HepG2 (cell line): Measurements from ENCODE around the gene UTS2R. TPM values are rescaled to one million over a fixed set of nuclear protein-coding genes. Genes with fewer than 3 reads are reported as not detected.
A peak's percentile ranks its signal among the peaks of the same experiment; 100 is the strongest.

Source experiments
- BHLHE40 ChIP-seq: IDR thresholded peaks from 2 replicates; pipeline ENCODE4 v1.6.1; 2011; ENCODE audit warnings: low read length, improper control_type of control experiment
- EED ChIP-seq: sonication (generic); formaldehyde crosslinking; IDR thresholded peaks from 2 replicates; pipeline ENCODE4 v1.5.0; 2020; ENCODE audit warnings: mild to moderate bottlenecking, missing genetic modification reagents
- HNRNPL ChIP-seq: fragments of 200-400 bp; formaldehyde crosslinking; IDR thresholded peaks from 2 replicates; pipeline ENCODE4 v1.6.1; 2017; ENCODE audit warnings: mild to moderate bottlenecking, low read depth, low read length
- HOXA3 ChIP-seq: sonication (generic); formaldehyde crosslinking; IDR thresholded peaks from 2 replicates; pipeline ENCODE4 v1.5.0; 2020; ENCODE audit warnings: missing genetic modification reagents
- IRF2 ChIP-seq: IDR thresholded peaks from 2 replicates; pipeline ENCODE4 v1.6.1; 2018; ENCODE audit warnings: missing genetic modification reagents, missing compliant biosample characterization
- KLF16 ChIP-seq, 2 experiments: sonication (generic) in 1 of 2; formaldehyde crosslinking in 1 of 2; IDR thresholded peaks; 2 replicates each; pipeline versions ENCODE4 v1.6.1 to v1.8.0; 2016 to 2023; ENCODE audit warnings: missing genetic modification reagents in 2 of 2, missing compliant biosample characterization in 1 of 2
- LCORL ChIP-seq, 2 experiments: fragments of 450-650 bp in 1 of 2; sonication (generic) in 1 of 2; formaldehyde crosslinking in 1 of 2; IDR thresholded peaks; 2 replicates each; pipeline versions ENCODE4 v1.5.0 to v1.6.1; 2017 to 2020; ENCODE audit warnings: antibody characterized with exemption in 1 of 2, missing genetic modification reagents in 1 of 2
- MTA1 ChIP-seq: sonication (generic); formaldehyde crosslinking; IDR thresholded peaks from 2 replicates; pipeline ENCODE4 v1.4.0; 2020; ENCODE audit warnings: missing genetic modification reagents, mild to moderate bottlenecking, borderline replicate concordance
- NFE2L2 ChIP-seq: fragments of 150-350 bp; IDR thresholded peaks from 2 replicates; pipeline ENCODE4 v1.6.1; 2014; ENCODE audit warnings: low read length
- NFKBIZ ChIP-seq: IDR thresholded peaks from 2 replicates; pipeline ENCODE4 v1.6.1; 2018; ENCODE audit warnings: missing genetic modification reagents, missing compliant biosample characterization
- RARA ChIP-seq: IDR thresholded peaks from 2 replicates; pipeline ENCODE4 v1.6.1; 2016; ENCODE audit warnings: missing genetic modification reagents, missing compliant biosample characterization
- RCOR2 ChIP-seq: IDR thresholded peaks from 2 replicates; pipeline ENCODE4 v1.6.1; 2016; ENCODE audit warnings: missing biosample characterization, missing genetic modification reagents
- SOX6 ChIP-seq, 2 experiments: fragments of 450-650 bp in 1 of 2; sonication (generic) in 1 of 2; formaldehyde crosslinking in 1 of 2; IDR thresholded peaks; 2 replicates each; pipeline versions ENCODE4 v1.4.0 to v1.6.1; 2017 to 2020; ENCODE audit warnings: antibody characterized with exemption in 1 of 2, mild to moderate bottlenecking in 1 of 2, missing genetic modification reagents in 1 of 2
- ZMAT3 ChIP-seq: sonication (generic); formaldehyde crosslinking; conservative IDR thresholded peaks from 2 replicates; pipeline ENCODE4 v1.7.0; 2021; ENCODE audit warnings: missing genetic modification reagents
- ZNF232 ChIP-seq: sonication (generic); formaldehyde crosslinking; IDR thresholded peaks from 2 replicates; pipeline ENCODE4 v1.4.0; 2020; ENCODE audit warnings: missing genetic modification reagents, borderline replicate concordance
- ZNF329 ChIP-seq: sonication (generic); formaldehyde crosslinking; IDR thresholded peaks from 2 replicates; pipeline ENCODE4 v1.9.0; 2021; ENCODE audit warnings: low read depth, mild to moderate bottlenecking, missing genetic modification reagents
- ZNF468 ChIP-seq: sonication (generic); formaldehyde crosslinking; IDR thresholded peaks from 2 replicates; pipeline ENCODE4 v1.8.0; 2022; ENCODE audit warnings: mild to moderate bottlenecking, moderate library complexity, missing genetic modification reagents
- ZNF607 ChIP-seq: sonication (generic); formaldehyde crosslinking; IDR thresholded peaks from 2 replicates; pipeline ENCODE4 v1.5.1; 2020; ENCODE audit warnings: missing genetic modification reagents, mild to moderate bottlenecking, borderline replicate concordance
- ZNF761 ChIP-seq: sonication (generic); formaldehyde crosslinking; conservative IDR thresholded peaks from 2 replicates; pipeline ENCODE4 v1.4.0; 2020; ENCODE audit warnings: mild to moderate bottlenecking, missing genetic modification reagents
- ZNF772 ChIP-seq: sonication (generic); formaldehyde crosslinking; IDR thresholded peaks from 2 replicates; pipeline ENCODE4 v1.5.0; 2020; ENCODE audit warnings: mild to moderate bottlenecking, missing genetic modification reagents
- polyA plus RNA-seq, 8 experiments: library from polyadenylated mRNA; depleted of rRNA in 3 of 8; stranded (reverse) in 7 of 8; unstranded in 1 of 8; fragments of >200 nt; fragmentation: Illumina TruSeq in 4 of 8; extraction: Trizol in 4 of 8; gene quantifications; 2 replicates each; pipeline versions ENCODE4 v1.2.1 to v1.2.3, GENCODE V29; 2011 to 2016; ENCODE audit warnings: low read depth in 4 of 8, missing spikeins in 1 of 8, mixed read lengths in 1 of 8; ENCODE audit not compliant: insufficient read depth in 1 of 8
- total RNA-seq, 5 experiments: library from RNA; depleted of rRNA; stranded (reverse); fragments of >200 nt; fragmentation: Illumina TruSeq; extraction: Trizol; gene quantifications; 2 replicates each; pipeline ENCODE4 v1.2.3, GENCODE V29; 2016; ENCODE audit warnings: low read depth in 1 of 5
- TF ChIP-seq, protein P1 (sequence below): sonication (generic); formaldehyde crosslinking; IDR thresholded peaks from 2 replicates; pipeline ENCODE4 v1.4.0; 2020; ENCODE audit warnings: missing genetic modification reagents, low read depth, mild to moderate bottlenecking, borderline replicate concordance
- TF ChIP-seq, protein P2 (sequence below): sonication (generic); formaldehyde crosslinking; IDR thresholded peaks from 2 replicates; pipeline ENCODE4 v1.4.0; 2020; ENCODE audit warnings: missing genetic modification reagents
- TF ChIP-seq, protein P3 (sequence below): sonication (generic); formaldehyde crosslinking; IDR thresholded peaks from 2 replicates; pipeline ENCODE4 v1.5.1; 2020; ENCODE audit warnings: mild to moderate bottlenecking, missing genetic modification reagents, moderate library complexity

UTS2R gene
- total and polyA plus RNA-seq, 2 of the 13 experiments (the other 11 are each of a cell fraction or from before 2014, with no cell fraction given) = 0.13 to 0.15 TPM

DNA sequence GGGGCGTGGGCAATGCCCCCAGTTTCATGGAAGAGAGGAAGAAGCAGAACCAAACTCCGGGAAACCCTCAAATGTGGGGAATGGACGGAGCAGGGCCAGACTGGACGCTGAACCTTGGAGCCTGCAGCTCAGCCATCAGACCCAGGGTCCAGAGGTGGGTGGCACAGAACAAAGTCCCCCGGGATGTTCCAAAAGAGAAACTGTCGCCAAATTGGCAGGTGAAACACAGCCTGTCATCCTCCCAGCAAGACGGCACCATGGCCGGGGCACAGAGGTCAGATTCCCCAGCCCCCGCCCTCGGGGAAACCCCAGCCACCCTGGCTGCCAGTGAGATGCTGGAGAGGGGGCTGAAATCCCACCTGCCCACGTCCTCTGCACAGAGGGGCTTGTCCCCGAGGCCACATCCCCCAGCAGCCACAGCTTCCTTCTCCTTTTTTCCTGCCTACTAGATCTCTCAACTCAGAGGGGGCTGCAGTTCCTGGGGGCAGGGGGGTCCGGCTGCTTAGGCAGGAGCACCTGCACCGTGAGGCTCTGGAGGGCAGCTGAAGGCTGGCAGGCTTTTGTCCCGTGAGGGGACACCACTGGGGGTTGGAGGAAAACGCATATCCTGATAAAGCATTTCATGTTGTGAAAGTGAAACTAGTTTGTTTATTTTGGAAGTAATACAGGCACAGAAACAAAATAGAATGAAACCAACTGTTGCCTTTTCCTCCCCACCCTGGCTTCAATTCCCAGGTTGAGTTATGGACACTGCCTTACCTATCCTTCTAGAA, 36.8 kb upstream of the UTS2R start (continued):
- no peak; the same call in 1 of the 2 replicates for TF ChIP-seq MTA1 (CRISPR knock-in tag)
- TF ChIP-seq ZNF329 (CRISPR knock-in tag) = no peak
- 0 out of 2 replicates have a peak, but pooled peaks have one; percentile 15 for TF ChIP-seq ZNF232
- peak; percentile 29; the same call in 1 of the 2 replicates for TF ChIP-seq ZNF761
- peak; percentile 56; the same call in 1 of the 2 replicates for TF ChIP-seq BHLHE40
- no peak for TF ChIP-seq NFE2L2
- no peak for TF ChIP-seq RCOR2
- 0 out of 2 replicates have a peak, but pooled peaks have one; percentile 38 for TF ChIP-seq ZNF607 (CRISPR knock-in tag)
- TF ChIP-seq IRF2 = peak; percentile 72
- TF ChIP-seq, protein P1, sequence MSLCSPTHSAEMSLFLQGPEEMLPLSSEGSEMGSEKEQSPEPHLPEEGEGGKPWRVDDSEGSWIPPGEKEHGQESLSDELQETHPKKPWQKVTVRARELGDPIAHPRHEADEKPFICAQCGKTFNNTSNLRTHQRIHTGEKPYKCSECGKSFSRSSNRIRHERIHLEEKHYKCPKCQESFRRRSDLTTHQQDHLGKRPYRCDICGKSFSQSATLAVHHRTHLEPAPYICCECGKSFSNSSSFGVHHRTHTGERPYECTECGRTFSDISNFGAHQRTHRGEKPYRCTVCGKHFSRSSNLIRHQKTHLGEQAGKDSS (CRISPR knock-in tag) = 0 out of 2 replicates have a peak, but pooled peaks have one; percentile 19
- TF ChIP-seq ZNF772 (CRISPR knock-in tag) = peak; percentile 17; the same call in 1 of the 2 replicates
- TF ChIP-seq ZMAT3 (CRISPR knock-in tag) = 0 out of 2 replicates have a peak, but pooled peaks have one; percentile 50
- TF ChIP-seq HOXA3 (CRISPR knock-in tag) = peak; percentile 13; the same call in 1 of the 2 replicates
- TF ChIP-seq ZNF468 (CRISPR knock-in tag) = no peak
- no peak for TF ChIP-seq EED
- TF ChIP-seq SOX6 (IDR thresholded peaks at IDR 0.05) = no peak
- TF ChIP-seq SOX6 (CRISPR knock-in tag; IDR thresholded peaks at IDR 0.05) = no peak; the same call in 1 of the 2 replicates
- TF ChIP-seq LCORL (IDR thresholded peaks at IDR 0.05) = no peak
- peak; percentile 61; the same call in 1 of the 2 replicates for TF ChIP-seq LCORL (CRISPR knock-in tag; IDR thresholded peaks at IDR 0.05)
- 0 out of 2 replicates have a peak, but pooled peaks have one; percentile 8 for TF ChIP-seq RARA (CRISPR knock-in tag)
- peak; percentile 66; the same call in 1 of the 2 replicates for TF ChIP-seq HNRNPL
- TF ChIP-seq, protein P2, sequence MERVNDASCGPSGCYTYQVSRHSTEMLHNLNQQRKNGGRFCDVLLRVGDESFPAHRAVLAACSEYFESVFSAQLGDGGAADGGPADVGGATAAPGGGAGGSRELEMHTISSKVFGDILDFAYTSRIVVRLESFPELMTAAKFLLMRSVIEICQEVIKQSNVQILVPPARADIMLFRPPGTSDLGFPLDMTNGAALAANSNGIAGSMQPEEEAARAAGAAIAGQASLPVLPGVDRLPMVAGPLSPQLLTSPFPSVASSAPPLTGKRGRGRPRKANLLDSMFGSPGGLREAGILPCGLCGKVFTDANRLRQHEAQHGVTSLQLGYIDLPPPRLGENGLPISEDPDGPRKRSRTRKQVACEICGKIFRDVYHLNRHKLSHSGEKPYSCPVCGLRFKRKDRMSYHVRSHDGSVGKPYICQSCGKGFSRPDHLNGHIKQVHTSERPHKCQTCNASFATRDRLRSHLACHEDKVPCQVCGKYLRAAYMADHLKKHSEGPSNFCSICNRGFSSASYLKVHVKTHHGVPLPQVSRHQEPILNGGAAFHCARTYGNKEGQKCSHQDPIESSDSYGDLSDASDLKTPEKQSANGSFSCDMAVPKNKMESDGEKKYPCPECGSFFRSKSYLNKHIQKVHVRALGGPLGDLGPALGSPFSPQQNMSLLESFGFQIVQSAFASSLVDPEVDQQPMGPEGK (CRISPR knock-in tag) = peak; percentile 50
- no peak for TF ChIP-seq NFKBIZ
- TF ChIP-seq KLF16 (CRISPR knock-in tag; IDR thresholded peaks at IDR 0.05) = no peak
- TF ChIP-seq, protein P3, sequence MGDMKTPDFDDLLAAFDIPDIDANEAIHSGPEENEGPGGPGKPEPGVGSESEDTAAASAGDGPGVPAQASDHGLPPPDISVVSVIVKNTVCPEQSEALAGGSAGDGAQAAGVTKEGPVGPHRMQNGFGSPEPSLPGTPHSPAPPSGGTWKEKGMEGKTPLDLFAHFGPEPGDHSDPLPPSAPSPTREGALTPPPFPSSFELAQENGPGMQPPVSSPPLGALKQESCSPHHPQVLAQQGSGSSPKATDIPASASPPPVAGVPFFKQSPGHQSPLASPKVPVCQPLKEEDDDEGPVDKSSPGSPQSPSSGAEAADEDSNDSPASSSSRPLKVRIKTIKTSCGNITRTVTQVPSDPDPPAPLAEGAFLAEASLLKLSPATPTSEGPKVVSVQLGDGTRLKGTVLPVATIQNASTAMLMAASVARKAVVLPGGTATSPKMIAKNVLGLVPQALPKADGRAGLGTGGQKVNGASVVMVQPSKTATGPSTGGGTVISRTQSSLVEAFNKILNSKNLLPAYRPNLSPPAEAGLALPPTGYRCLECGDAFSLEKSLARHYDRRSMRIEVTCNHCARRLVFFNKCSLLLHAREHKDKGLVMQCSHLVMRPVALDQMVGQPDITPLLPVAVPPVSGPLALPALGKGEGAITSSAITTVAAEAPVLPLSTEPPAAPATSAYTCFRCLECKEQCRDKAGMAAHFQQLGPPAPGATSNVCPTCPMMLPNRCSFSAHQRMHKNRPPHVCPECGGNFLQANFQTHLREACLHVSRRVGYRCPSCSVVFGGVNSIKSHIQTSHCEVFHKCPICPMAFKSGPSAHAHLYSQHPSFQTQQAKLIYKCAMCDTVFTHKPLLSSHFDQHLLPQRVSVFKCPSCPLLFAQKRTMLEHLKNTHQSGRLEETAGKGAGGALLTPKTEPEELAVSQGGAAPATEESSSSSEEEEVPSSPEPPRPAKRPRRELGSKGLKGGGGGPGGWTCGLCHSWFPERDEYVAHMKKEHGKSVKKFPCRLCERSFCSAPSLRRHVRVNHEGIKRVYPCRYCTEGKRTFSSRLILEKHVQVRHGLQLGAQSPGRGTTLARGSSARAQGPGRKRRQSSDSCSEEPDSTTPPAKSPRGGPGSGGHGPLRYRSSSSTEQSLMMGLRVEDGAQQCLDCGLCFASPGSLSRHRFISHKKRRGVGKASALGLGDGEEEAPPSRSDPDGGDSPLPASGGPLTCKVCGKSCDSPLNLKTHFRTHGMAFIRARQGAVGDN = peak; percentile 59
